Midbrain (tissue), 1 donor: ENCODE data around the gene ANKRD10.

Experiments used
- DNase-seq: peaks from one replicate; lab custom pipeline; 2025; lab: John Stamatoyannopoulos, UW

The ANKRD10 gene

GRCh38 chr13:110944968-110945927, 30.4 kb upstream of the ANKRD10 start:
- no peak for DNase-seq

GRCh38 chr13:110944121-110944967, 29.5 kb upstream of the ANKRD10 start:
- DNase-seq, result no peak

GRCh38 chr13:110942248-110942981, 27.5 kb upstream of the ANKRD10 start:
- no peak for DNase-seq

GRCh38 chr13:110938662-110939421, 24.0 kb upstream of the ANKRD10 start:
- no peak for DNase-seq

- no peak for DNase-seq
These were observed 22.8 kb upstream of the ANKRD10 start for GRCh38 chr13:110937511-110938285.

GRCh38 chr13:110936519-110936918, 21.6 kb upstream of the ANKRD10 start:
- no peak for DNase-seq

GRCh38 chr13:110932588-110932987, 17.7 kb upstream of the ANKRD10 start:
- no peak for DNase-seq

GRCh38 chr13:110929104-110929777, 14.4 kb upstream of the ANKRD10 start:
- no peak for DNase-seq

- DNase-seq, result no peak
These were observed 10.2 kb upstream of the ANKRD10 start for GRCh38 chr13:110925023-110925612.

- DNase-seq, result no peak
These were observed 9.7 kb upstream of the ANKRD10 start for GRCh38 chr13:110924639-110924934.

GRCh38 chr13:110923777-110924638, 9.1 kb upstream of the ANKRD10 start:
- DNase-seq, result no peak

GRCh38 chr13:110923086-110923485, 8.2 kb upstream of the ANKRD10 start:
- DNase-seq, result no peak

- no peak for DNase-seq
These were observed 7.6 kb upstream of the ANKRD10 start for GRCh38 chr13:110922506-110922905.

- DNase-seq, result no peak
These were observed 6.8 kb upstream of the ANKRD10 start for GRCh38 chr13:110921695-110922094.

- no peak for DNase-seq
These were observed 6.3 kb upstream of the ANKRD10 start for GRCh38 chr13:110921209-110921608.

GRCh38 chr13:110920038-110920437, 5.2 kb upstream of the ANKRD10 start:
- no peak for DNase-seq

- no peak for DNase-seq
These were observed 1.7 kb upstream of the ANKRD10 start for GRCh38 chr13:110916301-110917142.

- peak; percentile 74 for DNase-seq
These were observed 971 bp upstream of the ANKRD10 start for GRCh38 chr13:110915874-110916206.
